MCF 10A (cell line): ENCODE results near the gene TMEM53. TPM values are rescaled to one million over a fixed set of nuclear protein-coding genes. Genes with fewer than 3 reads are reported as not detected.

Source experiments
- BruUV-seq: library from RNA; stranded (reverse); fragments of 400-500 nt; replicated peaks from 2 replicates; lab custom pipeline; 2021; lab: Mats Ljungman, UMichigan
- CTCF ChIA-PET: fragments of 300-600 bp; sonication (Branson Sonifier 250); formaldehyde crosslinking; extraction: SDS; loops from one replicate; lab custom pipeline; 2021; ENCODE audit warnings: antibody characterized with exemption, inconsistent platforms; lab: Yijun Ruan, JAX
- POLR2A ChIA-PET: fragments of 300-600, 350-650 bp; sonication (Branson Sonifier 250); formaldehyde crosslinking; extraction: SDS; loops from one replicate; lab custom pipeline; 2020; ENCODE audit warnings: antibody characterized with exemption, inconsistent platforms; lab: Yijun Ruan, JAX
- DNase-seq: peaks from one replicate; pipeline ENCODE4 v3.0.0-alpha.2; 2018; ENCODE audit not compliant: unreplicated experiment
- H3K27ac Mint-ChIP-seq: one replicate; pipeline ENCODE4 v1.8.0; 2022; ENCODE audit warnings: mild to moderate bottlenecking, low read depth, mixed read lengths; ENCODE audit not compliant: unreplicated experiment
- H3K27me3 Mint-ChIP-seq: one replicate; pipeline ENCODE4 v1.8.0; 2022; ENCODE audit warnings: mixed read lengths; ENCODE audit not compliant: insufficient read depth, unreplicated experiment
- H3K36me3 Mint-ChIP-seq: one replicate; pipeline ENCODE4 v1.8.0; 2022; ENCODE audit warnings: mild to moderate bottlenecking, moderate library complexity, mixed read lengths; ENCODE audit not compliant: insufficient read depth, unreplicated experiment
- H3K4me1 Mint-ChIP-seq: one replicate; pipeline ENCODE4 v1.8.0; 2022; ENCODE audit warnings: mixed read lengths; ENCODE audit not compliant: insufficient read depth, unreplicated experiment
- H3K4me3 Mint-ChIP-seq: one replicate; pipeline ENCODE4 v1.8.0; 2022; ENCODE audit warnings: mild to moderate bottlenecking, moderate library complexity, mixed read lengths; ENCODE audit not compliant: unreplicated experiment
- H3K9me3 Mint-ChIP-seq: one replicate; pipeline ENCODE4 v1.8.0; 2022; ENCODE audit warnings: mixed read lengths; ENCODE audit not compliant: unreplicated experiment
- intact Hi-C: fragments of 100-400 bp; cut with micrococcal nuclease; formaldehyde crosslinking; loops from 2 replicates; pipeline ENCODE4 v1.14.1; 2022
- total RNA-seq: library from RNA; stranded (reverse); gene quantifications from 2 replicates; pipeline ENCODE4 v1.2.3, GENCODE V29; 2022
- TF ChIP-seq, protein P1 (sequence below): fragments of 200-600 bp; IDR thresholded peaks from one replicate; pipeline ENCODE4 v1.8.0; 2022; ENCODE audit warnings: antibody characterized with exemption, mild to moderate bottlenecking; ENCODE audit not compliant: unreplicated experiment

TMEM53 gene
- total RNA-seq, 1 experiment from 2014 or later, result 2.2 TPM

DNA sequence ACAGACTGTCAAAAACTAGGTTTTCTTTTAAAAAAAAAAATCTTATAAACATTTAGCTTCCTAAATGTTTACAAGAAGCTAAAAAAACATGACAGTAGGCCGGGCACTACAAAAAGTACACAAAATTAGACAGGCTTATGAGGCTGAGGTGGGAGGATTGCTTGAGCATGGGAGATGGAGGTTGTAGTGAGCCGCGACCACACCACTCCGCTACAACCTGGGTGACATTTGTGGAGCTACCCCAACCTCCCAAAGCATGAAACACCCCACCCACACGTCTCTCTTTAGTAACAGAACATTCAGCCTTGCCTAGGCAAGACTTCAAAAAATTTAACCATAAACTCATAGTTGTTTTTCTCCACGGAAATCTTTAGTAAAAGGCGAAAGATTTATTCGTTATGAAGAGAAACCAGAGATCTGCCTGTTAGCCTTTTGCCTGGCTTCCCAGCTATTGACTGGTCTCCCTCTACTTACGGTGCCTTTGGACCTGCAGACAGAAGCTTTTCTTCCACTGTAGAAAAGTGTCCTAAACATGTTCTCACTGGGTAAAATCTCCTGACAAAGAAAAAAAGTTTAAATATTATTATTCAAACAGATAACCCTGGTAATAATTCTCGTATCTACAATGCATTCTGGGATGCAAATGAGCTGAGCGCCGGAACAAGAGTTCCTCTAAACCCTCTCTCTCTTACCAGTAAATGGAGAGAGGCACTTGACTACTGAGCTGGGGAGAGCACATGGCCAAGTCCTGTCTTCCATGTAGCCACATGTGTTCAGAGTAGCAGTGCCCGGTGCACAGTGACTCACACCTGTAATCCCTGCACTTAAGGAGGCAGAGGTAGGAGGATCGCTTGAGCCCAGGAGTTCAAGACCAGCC lies 47.4 kb upstream of the TMEM53 start:
- Mint-ChIP-seq H3K27me3 (no peaks in the 10 kb centered on the region), H3K4me1 (peaks cover 23% of the 10 kb centered on the region), H3K9me3 (no peaks in the 10 kb centered on the region), H3K36me3 (peaks cover 12% of the 10 kb centered on the region), H3K27ac (peak overlapping the region; percentile 98), H3K4me3 (peak overlapping the region; percentile 39)
- CTCF ChIA-PET, result interaction anchor here (0.6 to 7.7 kb wide), 9 partner anchors 7 to 625 kb away, joined by 3 to 75 read pairs (median 4); partner anchors contain the start of gene RNU5D-1
- TSS peak; percentile 98 for BruUV-seq
- DNase-seq, result peak; percentile 98
- intact Hi-C loops, result loop anchor here (1.0 kb wide), 1 partner anchor 9 kb away; no protein-coding TSS in a partner anchor
- POLR2A ChIA-PET, result interaction anchor here (0.6 to 6.8 kb wide), 34 partner anchors 9 to 964 kb away, joined by 3 to 182 read pairs (median 4); partner anchors contain the start of genes ARMH1, BTBD19, DYNLT4 and HECTD3
- TF ChIP-seq, protein P1, sequence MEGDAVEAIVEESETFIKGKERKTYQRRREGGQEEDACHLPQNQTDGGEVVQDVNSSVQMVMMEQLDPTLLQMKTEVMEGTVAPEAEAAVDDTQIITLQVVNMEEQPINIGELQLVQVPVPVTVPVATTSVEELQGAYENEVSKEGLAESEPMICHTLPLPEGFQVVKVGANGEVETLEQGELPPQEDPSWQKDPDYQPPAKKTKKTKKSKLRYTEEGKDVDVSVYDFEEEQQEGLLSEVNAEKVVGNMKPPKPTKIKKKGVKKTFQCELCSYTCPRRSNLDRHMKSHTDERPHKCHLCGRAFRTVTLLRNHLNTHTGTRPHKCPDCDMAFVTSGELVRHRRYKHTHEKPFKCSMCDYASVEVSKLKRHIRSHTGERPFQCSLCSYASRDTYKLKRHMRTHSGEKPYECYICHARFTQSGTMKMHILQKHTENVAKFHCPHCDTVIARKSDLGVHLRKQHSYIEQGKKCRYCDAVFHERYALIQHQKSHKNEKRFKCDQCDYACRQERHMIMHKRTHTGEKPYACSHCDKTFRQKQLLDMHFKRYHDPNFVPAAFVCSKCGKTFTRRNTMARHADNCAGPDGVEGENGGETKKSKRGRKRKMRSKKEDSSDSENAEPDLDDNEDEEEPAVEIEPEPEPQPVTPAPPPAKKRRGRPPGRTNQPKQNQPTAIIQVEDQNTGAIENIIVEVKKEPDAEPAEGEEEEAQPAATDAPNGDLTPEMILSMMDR, result no peak

DNA sequence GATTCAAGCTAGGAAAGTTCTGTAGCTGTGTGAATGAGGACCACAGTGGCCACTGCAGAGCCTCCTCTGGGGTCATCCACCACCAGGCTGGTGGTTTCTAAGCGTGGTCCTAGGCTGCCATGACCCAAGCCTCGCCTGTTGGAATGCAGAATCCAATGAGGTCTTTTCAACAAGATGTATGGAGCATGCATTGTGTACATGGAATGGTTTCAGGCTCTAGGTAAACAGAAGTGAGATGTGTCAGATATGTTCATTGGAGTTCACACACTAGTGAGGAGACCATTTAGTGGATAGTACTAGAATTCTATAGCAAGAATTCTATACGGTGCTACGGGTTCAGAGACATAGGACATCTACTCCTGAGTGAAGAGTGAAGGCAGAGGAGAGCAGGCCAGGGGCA lies 46.0 kb upstream of the TMEM53 start:
- POLR2A ChIA-PET, result interaction anchor here (0.7 to 6.8 kb wide), 2 partner anchors 11 to 54 kb away, joined by 3 to 182 read pairs; partner anchors contain the start of gene RNU5D-1
- Mint-ChIP-seq H3K4me1 (peaks cover 27% of the 10 kb centered on the region), H3K27ac (peak overlapping the region; percentile 98), H3K9me3 (no peaks in the 10 kb centered on the region), H3K4me3 (peak overlapping the region; percentile 15), H3K27me3 (no peaks in the 10 kb centered on the region), H3K36me3 (peaks cover 12% of the 10 kb centered on the region)
- TF ChIP-seq, protein P1, result no peak
- DNase-seq, result no peak
- intact Hi-C loops, result no loop called here
- CTCF ChIA-PET, result interaction anchor here (0.5 to 7.7 kb wide), 2 partner anchors 9 to 298 kb away, joined by 3 to 75 read pairs; partner anchors contain the start of gene RNU5D-1
- BruUV-seq, result no TSS peak

DNA sequence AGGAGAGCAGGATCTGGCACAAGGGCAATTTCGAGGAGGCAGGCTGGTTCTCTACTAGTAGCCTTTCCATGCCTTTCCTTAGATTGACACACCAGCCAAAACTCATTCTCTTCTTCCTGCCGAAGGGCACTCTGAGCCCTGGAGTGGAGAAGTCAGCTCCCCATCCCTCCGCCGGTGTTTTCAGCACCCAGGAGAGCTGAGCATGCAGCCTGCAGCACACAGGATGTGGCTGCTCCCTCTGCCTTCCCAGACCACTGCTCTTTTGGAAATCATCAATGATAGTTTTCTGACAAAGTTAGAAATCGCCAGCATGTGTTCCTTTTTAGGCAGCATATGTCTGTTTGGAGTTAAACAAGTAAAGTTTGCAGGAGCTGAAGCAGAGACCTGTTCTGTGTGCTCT lies 45.0 kb upstream of the TMEM53 start:
- H3K27me3 Mint-ChIP-seq, result no peaks in the 10 kb centered on the region
- CTCF ChIA-PET, result interaction anchor here (7.7 kb wide), 1 partner anchor 10 kb away, joined by 75 read pairs; the partner anchor contains the start of gene RNU5D-1
- peaks cover 12% of the 10 kb centered on the region for H3K36me3 Mint-ChIP-seq
- DNase-seq, result no peak
- H3K4me3 Mint-ChIP-seq, result no peak overlapping the region
- intact Hi-C loops, result no loop called here
- POLR2A ChIA-PET, result interaction anchor here (0.7 to 6.8 kb wide), 3 partner anchors 12 to 267 kb away, joined by 3 to 182 read pairs (median 3); partner anchors contain the start of genes EIF2B3 and RNU5D-1
- TF ChIP-seq, protein P1, result no peak
- H3K27ac Mint-ChIP-seq, result no peak overlapping the region
- H3K9me3 Mint-ChIP-seq, result no peaks in the 10 kb centered on the region
- BruUV-seq, result no TSS peak
- H3K4me1 Mint-ChIP-seq, result peaks cover 27% of the 10 kb centered on the region

DNA sequence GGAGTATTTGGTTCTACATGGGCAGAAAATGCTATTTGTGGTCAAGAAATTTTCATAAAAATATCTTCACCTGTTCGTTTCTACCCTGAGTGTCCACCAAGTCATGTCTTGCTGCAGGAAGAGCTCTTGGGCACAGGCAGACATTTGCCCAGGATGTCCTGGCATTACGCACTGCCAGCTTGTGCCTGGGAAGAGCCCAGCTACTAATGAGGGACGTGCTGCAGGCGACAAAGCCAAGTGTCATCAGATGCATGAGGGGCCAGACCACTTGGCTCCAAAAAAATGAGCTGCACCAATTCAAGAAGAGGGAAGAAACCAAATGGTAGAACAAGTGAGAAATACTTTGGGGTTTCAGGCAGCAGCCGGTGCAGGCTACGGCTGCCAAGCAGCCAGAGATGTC lies 43.8 kb upstream of the TMEM53 start:
- Mint-ChIP-seq H3K4me1 (peaks cover 25% of the 10 kb centered on the region), H3K4me3 (no peak overlapping the region), H3K9me3 (no peaks in the 10 kb centered on the region), H3K36me3 (peaks cover 12% of the 10 kb centered on the region), H3K27me3 (no peaks in the 10 kb centered on the region), H3K27ac (no peak overlapping the region)
- no peak for DNase-seq
- POLR2A ChIA-PET, result interaction anchor here (1.0 to 6.8 kb wide), 4 partner anchors 13 to 268 kb away, joined by 3 to 182 read pairs (median 6); partner anchors contain the start of genes ARMH1, EIF2B3, RNU5D-1 and RPS8
- intact Hi-C loops, result no loop called here
- no TSS peak for BruUV-seq
- CTCF ChIA-PET, result interaction anchor here (0.5 to 7.7 kb wide), 6 partner anchors 9 to 501 kb away, joined by 3 to 75 read pairs (median 4); partner anchors contain the start of gene RNU5D-1
- TF ChIP-seq, protein P1, result no peak
